Measurements from ENCODE around the gene RHBDD1.
A peak's percentile ranks its signal among the peaks of the same experiment; 100 is the strongest.

RHBDD1 gene

GRCh38 chr2:226979004-226979403, 143.2 kb downstream of the RHBDD1 start:
- TF ChIP-seq CTCF (IDR thresholded peaks at IDR 0.05; ENCODE audit: insufficient read depth, missing control alignments), result no peak
- DNase-seq (ENCODE audit: insufficient read length, low spot score) (no peak), FAIRE-seq (no peak)

- DNase-seq (ENCODE audit: insufficient read length, low spot score) (no peak), FAIRE-seq (no peak)
- no peak for TF ChIP-seq CTCF (IDR thresholded peaks at IDR 0.05; ENCODE audit: insufficient read depth, missing control alignments)
These were observed 146.0 kb downstream of the RHBDD1 start for GRCh38 chr2:226981791-226982326.

GRCh38 chr2:226983895-226984749, 148.3 kb downstream of the RHBDD1 start:
- FAIRE-seq (no peak), DNase-seq (ENCODE audit: insufficient read length, low spot score) (no peak)

GRCh38 chr2:226984750-226985582, 149.1 kb downstream of the RHBDD1 start:
- TF ChIP-seq CTCF (IDR thresholded peaks at IDR 0.05; ENCODE audit: insufficient read depth, missing control alignments), result peak; percentile 74
- DNase-seq (ENCODE audit: insufficient read length, low spot score) (peak; percentile 43), FAIRE-seq (peak; percentile 81)

More at GRCh38 chr2:226983895-226984749, 148.3 kb downstream of the RHBDD1 start:
- no peak for TF ChIP-seq CTCF (IDR thresholded peaks at IDR 0.05; ENCODE audit: insufficient read depth, missing control alignments)

- no peak for TF ChIP-seq CTCF (IDR thresholded peaks at IDR 0.05; ENCODE audit: insufficient read depth, missing control alignments)
- DNase-seq (ENCODE audit: insufficient read length, low spot score) (no peak), FAIRE-seq (no peak)
These were observed 149.7 kb downstream of the RHBDD1 start for GRCh38 chr2:226985583-226985946.

- no peak for DNase-seq (ENCODE audit: insufficient read length, low spot score)
- no peak for TF ChIP-seq CTCF (IDR thresholded peaks at IDR 0.05; ENCODE audit: insufficient read depth, missing control alignments)
- FAIRE-seq, result no peak
These were observed 155.8 kb downstream of the RHBDD1 start for GRCh38 chr2:226991663-226992062.
